OCI-LY7 (cell line): ENCODE results near the gene TECPR2.

Experiments
- CTCF ChIP-seq: fragments of 200-600 bp; sonication (generic); conservative IDR thresholded peaks from 2 replicates; pipeline ENCODE4 v1.5.1; 2014; ENCODE audit warnings: mild to moderate bottlenecking, antibody characterized with exemption, low read length, moderate library complexity, mixed read lengths
- EZH2phosphoT487 ChIP-seq: fragments of 200-600 bp; sonication (generic); IDR thresholded peaks from 2 replicates; pipeline ENCODE4 v1.6.1; 2018; ENCODE audit warnings: low read depth, borderline replicate concordance, mild to moderate bottlenecking, mixed run types, antibody characterized with exemption, low read length, moderate library complexity, mixed read lengths

- TF ChIP-seq EZH2phosphoT487 = no peak
- no peak for TF ChIP-seq CTCF
These were observed 134.4 kb downstream of the TECPR2 start for GRCh38 chr14:102496958-102497744.
